Cardiac septum (tissue), 1 donor: ENCODE results near the gene MIPOL1. TPM values are rescaled to one million over a fixed set of nuclear protein-coding genes. Genes with fewer than 3 reads are reported as not detected.

Experiments used
- DNase-seq: peaks from one replicate; pipeline ENCODE4 v3.0.0-alpha.2; 2020; ENCODE audit warnings: low spot score
- intact Hi-C: fragments of 100-400 bp; cut with DNase I; formaldehyde crosslinking; loops from one replicate; pipeline ENCODE4 v1.14.0; 2022
- total RNA-seq: library from RNA; stranded (reverse); fragmentation: NEBNext Ultra II Directional; extraction: Animal tissue kit (Norgen Biotek cat#: 25700); gene quantifications from one replicate; pipeline ENCODE4 v1.2.1, GENCODE V29; 2021
- donor health status: DM: no; HTN: no; CAD: no.

MIPOL1 gene
- total RNA-seq, 1 donor from 2014 or later: 7.9 TPM

GRCh38 chr14:37599507-37600368 lies 402.0 kb downstream of the MIPOL1 start:
- intact Hi-C loops: no loop called here

GRCh38 chr14:37600880-37601741 lies 403.4 kb downstream of the MIPOL1 start:
- DNase-seq: no peak
- intact Hi-C loops: no loop called here

More at GRCh38 chr14:37599507-37600368, 402.0 kb downstream of the MIPOL1 start:
- DNase-seq: no peak

GRCh38 chr14:37601865-37602264 lies 404.1 kb downstream of the MIPOL1 start:
- DNase-seq: no peak
- intact Hi-C loops: no loop called here

Other genes starting within 250 kb of the MIPOL1 start
- gene SLC25A21, start 25.3 kb upstream of the MIPOL1 start, total RNA-seq: 0.24 TPM